Mesenchymal stem cell (in vitro differentiated cells and primary cell): ENCODE results near the gene DDX11.
"Not testable (repeated sequence)": the region's sequence is repeated elsewhere in the genome, so short reads cannot be mapped to it uniquely, and the experiment has no call there.

Experiments used
- DNase-seq: peaks from one replicate; pipeline ENCODE4 v3.0.0-alpha.2; 2013
- H2AFZ ChIP-seq: one replicate; pipeline ENCODE4 v1.6.1; 2013; ENCODE audit warnings: low read depth, mild to moderate bottlenecking, control low read depth, inconsistent platforms, low read length, moderate library complexity
- H2AK5ac ChIP-seq: 2 replicates; pipeline ENCODE4 v1.6.1; 2013; ENCODE audit warnings: low read length, moderate library complexity, mild to moderate bottlenecking, inconsistent platforms; ENCODE audit not compliant: severe bottlenecking
- H2BK120ac ChIP-seq: one replicate; pipeline ENCODE4 v1.6.1; 2013; ENCODE audit warnings: low read depth, mild to moderate bottlenecking, inconsistent platforms, low read length, moderate library complexity
- H2BK12ac ChIP-seq, 2 experiments: one replicate each; pipeline ENCODE4 v1.6.1; 2013; ENCODE audit warnings: inconsistent platforms in 2 of 2, low read length in 2 of 2, mild to moderate bottlenecking in 2 of 2, moderate library complexity in 2 of 2, control low read depth in 1 of 2
- H2BK15ac ChIP-seq: one replicate; pipeline ENCODE4 v1.6.1; 2013; ENCODE audit warnings: mild to moderate bottlenecking, low read depth, inconsistent platforms; ENCODE audit not compliant: poor library complexity, severe bottlenecking
- H2BK5ac ChIP-seq: 2 replicates; pipeline ENCODE4 v1.6.1; 2013; ENCODE audit warnings: low read depth, mild to moderate bottlenecking, low read length, control low read depth, inconsistent platforms; ENCODE audit not compliant: poor library complexity, severe bottlenecking
- H3K14ac ChIP-seq, 2 experiments: one replicate each; pipeline ENCODE4 v1.6.1; 2013; ENCODE audit warnings: inconsistent platforms in 2 of 2, low read length in 2 of 2, control low read depth in 1 of 2, mild to moderate bottlenecking in 1 of 2, moderate library complexity in 1 of 2
- H3K18ac ChIP-seq, 2 experiments: one replicate each; pipeline ENCODE4 v1.6.1; 2013; ENCODE audit warnings: inconsistent platforms in 2 of 2, low read length in 2 of 2, control low read depth in 1 of 2, low read depth in 1 of 2, mild to moderate bottlenecking in 1 of 2
- H3K23ac ChIP-seq, 2 experiments: one replicate each; pipeline ENCODE4 v1.6.1; 2013; ENCODE audit warnings: inconsistent platforms in 2 of 2, low read length in 2 of 2, mild to moderate bottlenecking in 2 of 2, moderate library complexity in 2 of 2, control low read depth in 1 of 2
- H3K27ac ChIP-seq: 2 replicates; pipeline ENCODE4 v1.5.1; 2013; ENCODE audit warnings: mild to moderate bottlenecking, moderate library complexity, low read length, control low read depth, inconsistent platforms; ENCODE audit not compliant: poor library complexity, severe bottlenecking
- H3K27me3 ChIP-seq, 2 experiments: 2 replicates each; pipeline versions ENCODE4 v1.6.1 to v1.7.0; 2013; ENCODE audit warnings: low read length in 2 of 2, mild to moderate bottlenecking in 2 of 2, moderate library complexity in 2 of 2, control low read depth in 1 of 2, inconsistent platforms in 1 of 2; ENCODE audit not compliant: control insufficient read depth in 1 of 2, insufficient read depth in 1 of 2
- H3K36me3 ChIP-seq, 2 experiments: 2 replicates each; pipeline versions ENCODE4 v1.6.1 to v1.7.0; 2013; ENCODE audit warnings: low read length in 2 of 2, control low read depth in 1 of 2, inconsistent platforms in 1 of 2, low read depth in 1 of 2, mild to moderate bottlenecking in 1 of 2; ENCODE audit not compliant: insufficient read depth in 2 of 2, control insufficient read depth in 1 of 2
- H3K4ac ChIP-seq, 2 experiments: one replicate each; pipeline ENCODE4 v1.6.1; 2013; ENCODE audit warnings: inconsistent platforms in 2 of 2, low read length in 2 of 2, mild to moderate bottlenecking in 2 of 2, moderate library complexity in 2 of 2, control low read depth in 1 of 2, low read depth in 1 of 2
- H3K4me1 ChIP-seq: 2 replicates; pipeline ENCODE4 v1.6.1; 2013; ENCODE audit warnings: low read depth, low read length, control low read depth; ENCODE audit not compliant: control insufficient read depth, insufficient read depth
- H3K4me2 ChIP-seq: 2 replicates; pipeline ENCODE4 v1.6.1; 2013; ENCODE audit warnings: low read length, mild to moderate bottlenecking, inconsistent platforms; ENCODE audit not compliant: poor library complexity, severe bottlenecking
- H3K4me3 ChIP-seq, 2 experiments: 2 replicates each; pipeline versions ENCODE4 v1.5.1 to v1.7.0; 2013; ENCODE audit warnings: low read length in 2 of 2, mild to moderate bottlenecking in 2 of 2, control low read depth in 1 of 2, low read depth in 1 of 2; ENCODE audit not compliant: insufficient read depth in 1 of 2
- H3K79me1 ChIP-seq: replicated peaks from 2 replicates; pipeline ENCODE4 v1.6.1; 2013; ENCODE audit warnings: mild to moderate bottlenecking, control low read depth, low read length, inconsistent platforms; ENCODE audit not compliant: poor library complexity, severe bottlenecking
- H3K9ac ChIP-seq: 2 replicates; pipeline ENCODE4 v1.7.0; 2013; ENCODE audit warnings: mild to moderate bottlenecking, low read length, moderate library complexity
- H3K9me3 ChIP-seq: 2 replicates; pipeline ENCODE4 v1.7.0; 2013; ENCODE audit warnings: mild to moderate bottlenecking, low read length; ENCODE audit not compliant: control insufficient read depth
- H4K8ac ChIP-seq: one replicate; pipeline ENCODE4 v1.6.1; 2013; ENCODE audit warnings: inconsistent platforms, mild to moderate bottlenecking, low read length, moderate library complexity
- H4K91ac ChIP-seq: one replicate; pipeline ENCODE4 v1.6.1; 2013; ENCODE audit warnings: mild to moderate bottlenecking, low read length, inconsistent platforms
- WGBS: methylation state at CpG from one replicate; pipeline ENCODE4 v1.1.7; 2013; ENCODE audit warnings: mixed read lengths; 5-methylcytosine and 5-hydroxymethylcytosine counted together

DDX11 gene

GRCh38 chr12:31077998-31078397 is 4.3 kb downstream of the DDX11 start:
- not testable (repeated sequence) for H3K23ac ChIP-seq, H3K9me3 ChIP-seq, H3K14ac ChIP-seq, H3K79me1 ChIP-seq, H3K4me3 ChIP-seq, H3K9ac ChIP-seq, H3K36me3 ChIP-seq, H2BK5ac ChIP-seq, H3K27me3 ChIP-seq, H4K8ac ChIP-seq, H3K4me1 ChIP-seq, H2AFZ ChIP-seq, H3K4me2 ChIP-seq
- WGBS, result 91% methylated on average over 5 of the region's 8 CpGs
- peak overlapping the region in 1 of 2 experiments; percentile 63 for H2BK12ac ChIP-seq
- H4K91ac ChIP-seq, result peak overlapping the region; percentile 50
- peak overlapping the region; percentile 52 to 54 for H3K18ac ChIP-seq
- H2BK15ac ChIP-seq, result peak overlapping the region; percentile 28
- H2AK5ac ChIP-seq, result peak overlapping the region; percentile 59
- peak overlapping the region; percentile 62 for H3K27ac ChIP-seq
- H2BK120ac ChIP-seq, result peak overlapping the region; percentile 73
- DNase-seq, result peak; percentile 28
- H3K4ac ChIP-seq, result peak overlapping the region in 1 of 2 experiments; percentile 91

- H2AK5ac ChIP-seq, H3K9ac ChIP-seq, H3K4me1 ChIP-seq, H3K14ac ChIP-seq, H3K23ac ChIP-seq, H3K27me3 ChIP-seq, H4K91ac ChIP-seq, H3K9me3 ChIP-seq, H2AFZ ChIP-seq, H3K18ac ChIP-seq, H4K8ac ChIP-seq, H2BK15ac ChIP-seq, H2BK120ac ChIP-seq, H3K4ac ChIP-seq, H3K79me1 ChIP-seq, H2BK5ac ChIP-seq, H2BK12ac ChIP-seq, H3K4me3 ChIP-seq, H3K4me2 ChIP-seq: not testable (repeated sequence)
- Histone ChIP-seq H3K36me3 (peaks cover 5 to 13% of the 10 kb centered on the region in 2 experiments), H3K27ac (peak overlapping the region; percentile 45)
- 92% methylated on average over 2 of the region's 6 CpGs for WGBS
- peak; percentile 10 for DNase-seq
These were observed 5.8 kb downstream of the DDX11 start for GRCh38 chr12:31079421-31079820.

- peak overlapping the region; percentile 23 for H2BK15ac ChIP-seq
- not testable (repeated sequence) for H3K9me3 ChIP-seq, H3K4me3 ChIP-seq, H3K79me1 ChIP-seq, H2AK5ac ChIP-seq, H3K4me1 ChIP-seq, H3K27me3 ChIP-seq, H3K23ac ChIP-seq, H2BK5ac ChIP-seq, H3K9ac ChIP-seq, H3K14ac ChIP-seq, H2AFZ ChIP-seq, H3K4me2 ChIP-seq
- H4K8ac ChIP-seq, result peak overlapping the region; percentile 69
- WGBS, result 0% methylated on average over 1 of the region's 6 CpGs
- peak overlapping the region; percentile 26 for H3K27ac ChIP-seq
- H2BK12ac ChIP-seq, result peak overlapping the region in 1 of 2 experiments; percentile 42
- H3K18ac ChIP-seq, result peak overlapping the region; percentile 14 to 48
- DNase-seq, result peak; percentile 8
- H2BK120ac ChIP-seq, result peak overlapping the region; percentile 15
- peak overlapping the region; percentile 27 for H4K91ac ChIP-seq
- peak overlapping the region; percentile 37 to 75 for H3K4ac ChIP-seq
- peaks cover 5 to 19% of the 10 kb centered on the region in 2 experiments for H3K36me3 ChIP-seq
These were observed 6.6 kb downstream of the DDX11 start for GRCh38 chr12:31080221-31080620.

GRCh38 chr12:31081274-31081673 is 7.6 kb downstream of the DDX11 start:
- not testable (repeated sequence) for H2BK120ac ChIP-seq, H3K14ac ChIP-seq, H3K9me3 ChIP-seq

More at GRCh38 chr12:31081274-31081673, 7.6 kb downstream of the DDX11 start:
- not testable (repeated sequence) for H3K4me2 ChIP-seq, H2BK15ac ChIP-seq, H3K4me3 ChIP-seq, H4K8ac ChIP-seq, H3K27ac ChIP-seq, H2AK5ac ChIP-seq, H3K4ac ChIP-seq, DNase-seq, H2BK12ac ChIP-seq, H3K4me1 ChIP-seq, H2BK5ac ChIP-seq, H3K79me1 ChIP-seq, H3K9ac ChIP-seq, H4K91ac ChIP-seq, H2AFZ ChIP-seq, H3K18ac ChIP-seq, H3K27me3 ChIP-seq, H3K23ac ChIP-seq
- WGBS, result 99% methylated on average over 5 of the region's 6 CpGs
- H3K36me3 ChIP-seq, result peaks cover 5 to 20% of the 10 kb centered on the region in 2 experiments
